GM21381 (cell line): Measurements from ENCODE around the gene LIFR.

Experiments
- ATAC-seq: cut with Tn5 transposase; IDR thresholded peaks from one replicate; pipeline ENCODE4 v1.9.1; 2021; ENCODE audit warnings: mild to moderate bottlenecking, moderate library complexity; ENCODE audit not compliant: unreplicated experiment

Gene LIFR

GRCh38 chr5:38445374-38446028 is 110.9 kb downstream of the LIFR start:
- no peak for ATAC-seq

DNA sequence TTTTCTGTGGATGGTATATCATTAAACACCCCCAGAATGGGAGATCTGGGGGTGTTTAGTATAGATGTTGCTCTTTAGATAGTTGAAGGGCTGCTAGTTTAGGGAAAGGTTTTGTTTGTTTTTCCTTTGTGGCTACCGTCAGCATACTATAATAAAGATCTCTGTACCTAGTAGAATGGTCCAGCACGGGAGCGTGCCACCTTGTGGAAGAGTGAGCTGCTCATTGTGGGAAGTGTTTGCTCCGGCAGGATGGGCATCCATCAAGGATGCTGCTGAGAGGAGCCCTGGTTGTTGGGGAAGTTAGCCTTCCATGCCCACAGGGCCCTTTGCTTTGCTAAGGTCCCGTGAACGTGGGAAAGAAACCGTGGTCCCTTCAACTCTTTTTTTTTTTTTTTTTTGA is 113.1 kb downstream of the LIFR start:
- no peak for ATAC-seq

DNA sequence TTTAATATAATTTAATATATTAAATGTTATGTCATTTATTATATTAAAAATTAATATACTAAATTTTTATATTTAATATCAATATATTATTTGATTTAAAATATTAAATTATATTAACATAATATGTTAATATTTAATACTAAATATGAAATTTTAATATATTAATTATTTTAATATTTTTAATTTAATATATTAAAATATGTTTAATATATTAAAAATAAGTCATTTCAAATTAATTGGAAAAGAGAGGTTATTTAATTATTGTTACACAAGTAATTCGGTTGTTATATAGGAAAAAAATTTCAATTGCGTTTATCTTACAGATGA is 114.2 kb downstream of the LIFR start:
- no peak for ATAC-seq

GRCh38 chr5:38441453-38442246 is 114.8 kb downstream of the LIFR start:
- peak; percentile 99 for ATAC-seq

- ATAC-seq, result no peak
These were observed 117.7 kb downstream of the LIFR start for GRCh38 chr5:38438757-38439156.

- ATAC-seq, result no peak
These were observed 121.3 kb downstream of the LIFR start for GRCh38 chr5:38434966-38435705.

DNA sequence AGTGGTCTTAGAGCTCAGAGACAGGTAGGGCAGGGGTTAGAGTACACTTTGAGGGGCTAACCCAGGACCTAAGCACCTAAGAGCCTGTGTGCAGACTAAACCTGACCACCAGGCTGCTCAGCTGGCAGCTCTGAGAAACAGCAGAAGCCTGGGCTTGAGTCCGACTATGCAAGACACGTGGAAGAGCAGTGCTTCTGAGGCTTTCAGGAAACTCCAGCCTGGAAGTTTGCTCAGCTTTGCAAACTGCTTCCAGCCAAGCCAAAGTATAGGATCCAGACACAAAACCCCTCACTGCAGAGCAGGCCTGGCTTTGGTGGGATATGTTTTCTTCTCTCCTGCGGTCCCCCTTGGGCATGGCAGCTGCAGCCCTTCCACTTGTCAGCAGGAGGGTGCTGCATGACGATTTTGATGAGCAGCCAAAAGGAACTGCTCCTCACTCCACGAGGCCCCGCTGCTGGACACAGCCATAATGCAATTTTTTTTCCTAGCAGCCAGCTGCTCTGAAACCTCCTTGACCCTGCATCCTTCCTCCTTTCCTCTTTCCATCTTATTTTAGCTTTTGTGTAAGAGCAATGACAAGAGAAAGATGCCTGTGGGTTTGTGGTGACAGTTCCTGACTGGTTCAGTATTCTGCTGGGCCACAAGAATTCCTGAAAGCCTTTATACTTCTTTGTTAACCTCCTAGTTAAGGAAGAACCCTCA is 123.1 kb downstream of the LIFR start:
- no peak for ATAC-seq

DNA sequence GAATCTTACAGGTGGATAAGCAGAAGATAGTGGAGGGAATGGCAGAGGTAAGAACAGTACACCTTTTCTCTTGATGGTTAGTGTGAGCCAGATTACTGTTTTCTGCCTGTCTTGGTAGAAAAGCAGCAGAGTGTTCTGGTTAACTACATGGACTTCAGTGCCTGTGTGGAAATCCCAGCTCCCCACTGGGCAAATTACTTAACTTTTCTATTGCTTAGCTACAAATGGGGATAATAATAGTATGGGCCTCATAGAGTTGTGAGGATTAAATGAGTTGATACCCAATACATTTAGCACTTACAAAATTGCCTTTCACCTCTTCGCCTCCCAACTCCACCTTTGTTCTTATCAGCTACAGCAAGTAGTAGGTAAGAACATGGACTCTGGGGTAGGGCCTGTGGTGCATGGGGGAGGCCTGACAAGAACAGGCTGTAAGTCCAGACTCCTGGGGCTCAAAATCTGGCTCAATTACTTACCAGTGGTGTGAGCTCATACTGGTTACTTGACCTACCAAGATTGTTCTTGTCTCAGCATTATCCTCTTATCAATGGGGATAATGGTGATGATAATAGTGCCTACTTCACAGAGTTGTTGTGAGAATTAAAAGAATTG is 125.1 kb downstream of the LIFR start:
- no peak for ATAC-seq

DNA sequence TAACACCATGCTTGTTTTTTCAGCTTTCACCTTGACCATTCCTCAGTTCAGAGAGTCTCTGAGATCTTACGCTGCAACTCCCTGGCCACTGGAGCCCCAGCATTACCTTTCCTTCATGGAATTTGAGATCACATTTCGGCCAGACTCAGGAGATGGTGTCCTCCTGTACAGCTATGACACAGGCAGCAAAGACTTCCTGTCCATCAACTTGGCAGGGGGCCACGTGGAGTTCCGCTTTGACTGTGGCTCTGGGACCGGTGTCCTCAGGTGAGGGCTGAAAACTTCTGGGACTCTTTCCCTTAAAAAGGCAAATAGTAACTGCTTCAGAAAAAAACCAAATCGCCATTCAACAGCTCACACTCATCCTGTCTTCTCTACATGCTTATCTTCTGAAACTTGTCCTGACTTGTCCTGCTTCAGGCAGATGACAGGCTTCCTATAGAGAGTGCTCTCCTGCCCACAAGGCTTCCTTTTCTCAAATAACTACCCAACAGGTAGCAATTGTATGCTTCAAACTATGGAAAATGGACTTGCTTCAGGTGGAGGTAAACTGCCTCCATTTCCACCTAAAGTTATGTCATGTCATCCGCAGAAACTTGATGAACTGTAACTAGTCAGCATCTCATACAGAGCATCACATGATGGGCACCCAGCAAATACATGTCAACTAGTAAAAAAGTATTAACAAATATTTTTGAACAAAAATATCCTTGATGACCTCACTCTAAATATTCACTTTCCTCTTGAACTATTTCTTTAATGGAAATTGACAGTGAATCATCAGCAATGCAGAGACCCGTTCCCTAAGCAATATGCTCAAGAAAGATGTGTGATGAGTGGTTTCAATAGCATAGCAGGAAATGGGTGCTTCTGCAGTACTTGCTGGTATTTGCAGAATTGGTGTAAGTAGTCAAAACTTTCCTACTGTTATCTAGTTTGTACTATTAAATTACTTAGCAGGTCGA is 129.2 kb downstream of the LIFR start:
- no peak for ATAC-seq

GRCh38 chr5:38426490-38426889 is 130.0 kb downstream of the LIFR start:
- no peak for ATAC-seq
